GM08714 (cell line): ENCODE data around the gene FAM185A.
"Not testable (repeated sequence)": the region's sequence is repeated elsewhere in the genome, so short reads cannot be mapped to it uniquely, and the experiment has no call there.

Experiments
- H3K4me3 ChIP-seq: fragments of 200-500 bp; sonication (Bioruptor generic); 2 replicates; pipeline ENCODE4 v1.5.1; 2014; ENCODE audit warnings: mild to moderate bottlenecking, low read length, inconsistent platforms

Gene FAM185A

GRCh38 chr7:102748605-102749444 is at the start of gene FAM185A:
Gene FAM185A, plus strand, starts transcription at chr7:102748999. Its CDS starts 209 bp downstream, at chr7:102749208.
- peak within 1 kb of the TSS; percentile 78 for H3K4me3 ChIP-seq

- H3K4me3 ChIP-seq: peak overlapping the region; percentile 50; the same call in 1 of the 2 replicates
Measured at GRCh38 chr7:102713011-102713690, 35.6 kb upstream of the FAM185A start.

GRCh38 chr7:102713691-102714080 is 35.1 kb upstream of the FAM185A start:
- H3K4me3 ChIP-seq: not testable (repeated sequence)

GRCh38 chr7:102714774-102715522 is 33.9 kb upstream of the FAM185A start:
- not testable (repeated sequence) for H3K4me3 ChIP-seq

GRCh38 chr7:102715718-102716117 is 33.1 kb upstream of the FAM185A start:
- H3K4me3 ChIP-seq: not testable (repeated sequence)

- not testable (repeated sequence) for H3K4me3 ChIP-seq
Measured at GRCh38 chr7:102718491-102718890, 30.3 kb upstream of the FAM185A start.

GRCh38 chr7:102726170-102726569 is 22.6 kb upstream of the FAM185A start:
- not testable (repeated sequence) for H3K4me3 ChIP-seq

GRCh38 chr7:102729670-102730069 is 19.1 kb upstream of the FAM185A start:
- not testable (repeated sequence) for H3K4me3 ChIP-seq

- not testable (repeated sequence) for H3K4me3 ChIP-seq
Measured at GRCh38 chr7:102730431-102730830, 18.4 kb upstream of the FAM185A start.

GRCh38 chr7:102742002-102742771 is 6.6 kb upstream of the FAM185A start:
- H3K4me3 ChIP-seq: not testable (repeated sequence)

- H3K4me3 ChIP-seq: not testable (repeated sequence)
Measured at GRCh38 chr7:102743861-102744260, 4.9 kb upstream of the FAM185A start.

- not testable (repeated sequence) for H3K4me3 ChIP-seq
Measured at GRCh38 chr7:102745494-102746288, 3.1 kb upstream of the FAM185A start.

- peak overlapping the region; percentile 78 for H3K4me3 ChIP-seq
Measured at GRCh38 chr7:102749445-102749786, 617 bp downstream of the FAM185A start.

- H3K4me3 ChIP-seq: not testable (repeated sequence)
Measured at GRCh38 chr7:102758227-102758626, 9.4 kb downstream of the FAM185A start.

- not testable (repeated sequence) for H3K4me3 ChIP-seq
Measured at GRCh38 chr7:102759934-102760333, 11.1 kb downstream of the FAM185A start.

GRCh38 chr7:102761234-102761633 is 12.4 kb downstream of the FAM185A start:
- H3K4me3 ChIP-seq: not testable (repeated sequence)

- H3K4me3 ChIP-seq: not testable (repeated sequence)
Measured at GRCh38 chr7:102763295-102763905, 14.6 kb downstream of the FAM185A start.

GRCh38 chr7:102769657-102770192 is 20.9 kb downstream of the FAM185A start:
- H3K4me3 ChIP-seq: not testable (repeated sequence)

- H3K4me3 ChIP-seq: not testable (repeated sequence)
Measured at GRCh38 chr7:102770467-102770866, 21.7 kb downstream of the FAM185A start.

GRCh38 chr7:102776217-102776616 is 27.4 kb downstream of the FAM185A start:
- not testable (repeated sequence) for H3K4me3 ChIP-seq
